ENCODE data around the gene DOCK9.

DNA sequence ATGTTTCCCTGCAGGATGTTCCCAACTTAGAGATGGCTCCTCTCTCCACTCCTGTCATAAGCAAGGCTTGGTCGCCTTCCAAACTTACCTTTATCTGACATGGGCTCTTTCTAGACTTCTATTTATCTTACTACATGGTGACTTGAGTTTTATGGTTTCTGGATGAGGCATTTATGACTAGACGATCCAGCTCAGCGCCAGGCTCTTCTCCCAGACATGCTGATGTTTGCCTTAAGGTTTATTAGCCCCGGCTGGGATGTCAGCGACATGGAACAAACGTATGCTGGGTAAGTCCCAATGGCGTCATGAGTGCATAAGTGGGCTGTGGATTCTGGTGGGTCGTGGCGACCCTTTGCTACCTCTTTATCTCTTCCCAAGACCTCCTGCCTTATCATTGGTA is 185.5 kb downstream of the DOCK9 start:
- TF ChIP-seq CTCF (optimal IDR thresholded peaks at IDR 0.05 in 1 of 3, IDR thresholded peaks at IDR 0.05 in 1 of 3, conservative IDR thresholded peaks at IDR 0.05 in 1 of 3; ENCODE audit: extremely low read depth in 1 of 3, insufficient read depth in 2 of 3, low read length in 3 of 3) (no peak), EZH2 (IDR thresholded peaks at IDR 0.05; ENCODE audit: low read length) (no peak)

Data from keratinocyte (primary cell).